Right atrium auricular region (tissue), 2 donors: ENCODE data around the gene ZDHHC21. TPM values are rescaled to one million over a fixed set of nuclear protein-coding genes. Genes with fewer than 3 reads are reported as not detected.

ENCODE experiments used
- DNase-seq: peaks from one replicate; pipeline ENCODE4 v3.0.0-alpha.2; 2019; ENCODE audit warnings: low spot score
- H3K27ac ChIP-seq, 2 donors: fragments of 200-600 bp; sonication (generic); 1 replicate in 1 of 2; 2 replicates in 1 of 2; pipeline ENCODE4 v1.5.1; 2016 to 2019
- H3K27me3 ChIP-seq, 2 donors: fragments of 200-600 bp; sonication (generic); one replicate each; pipeline versions ENCODE4 v1.5.1 to v1.6.0; 2017 to 2019
- H3K36me3 ChIP-seq: fragments of 200-600 bp; sonication (generic); one replicate; pipeline ENCODE4 v1.5.1; 2016
- H3K4me1 ChIP-seq, 2 donors: fragments of 200-600 bp; sonication (generic); one replicate each; pipeline versions ENCODE4 v1.5.1 to v1.6.0; 2017 to 2019
- H3K4me3 ChIP-seq, 2 donors: fragments of 200-600 bp; sonication (generic); 1 replicate in 1 of 2; 2 replicates in 1 of 2; pipeline ENCODE4 v1.5.1; 2017 to 2019; ENCODE audit warnings: mild to moderate bottlenecking in 1 of 2, moderate library complexity in 1 of 2
- H3K9me3 ChIP-seq, 2 donors: fragments of 200-600 bp; sonication (generic); one replicate each; pipeline ENCODE4 v1.5.1; 2019
- CTCF ChIP-seq, 2 donors: fragments of 200-600 bp; sonication (generic); IDR thresholded peaks; one replicate each; pipeline ENCODE4 v1.5.1; 2019; ENCODE audit warnings: antibody characterized with exemption in 2 of 2
- total RNA-seq, 2 donors: library from RNA; depleted of rRNA; stranded (reverse); fragments of >200 nt; gene quantifications; one replicate each; pipeline ENCODE4 v1.1.0, GENCODE V29; 2016

The ZDHHC21 gene
- total RNA-seq, 2 donors from 2014 or later: 8.0 to 12.1 TPM

- no peak for DNase-seq
- Histone ChIP-seq H3K9me3 (no peaks in the 10 kb centered on the region), H3K4me1 (no peaks in the 10 kb centered on the region), H3K27ac (no peak overlapping the region), H3K36me3 (no peaks in the 10 kb centered on the region), H3K27me3 (no peaks in the 10 kb centered on the region), H3K4me3 (no peak overlapping the region)
- TF ChIP-seq CTCF (IDR thresholded peaks at IDR 0.05): no peak
Observed at GRCh38 chr9:14633906-14634565, 59.2 kb downstream of the ZDHHC21 start.

GRCh38 chr9:14633148-14633547 is 60.1 kb downstream of the ZDHHC21 start:
- no peaks in the 10 kb centered on the region for H3K36me3 ChIP-seq
- no peak for DNase-seq
- no peak for TF ChIP-seq CTCF (IDR thresholded peaks at IDR 0.05)
- H3K27ac ChIP-seq: no peak overlapping the region
- no peak overlapping the region for H3K4me3 ChIP-seq
- H3K27me3 ChIP-seq: no peaks in the 10 kb centered on the region
- no peaks in the 10 kb centered on the region for H3K4me1 ChIP-seq
- no peaks in the 10 kb centered on the region for H3K9me3 ChIP-seq

GRCh38 chr9:14627513-14627912 is 65.7 kb downstream of the ZDHHC21 start:
- peaks cover 0 to 6% of the 10 kb centered on the region in 2 donors for H3K4me1 ChIP-seq
- no peak for DNase-seq
- no peak for TF ChIP-seq CTCF (IDR thresholded peaks at IDR 0.05)

GRCh38 chr9:14618836-14619420 is 74.3 kb downstream of the ZDHHC21 start:
- TF ChIP-seq CTCF (IDR thresholded peaks at IDR 0.05): no peak
- Histone ChIP-seq H3K36me3 (no peaks in the 10 kb centered on the region), H3K27ac (no peak overlapping the region), H3K9me3 (no peaks in the 10 kb centered on the region), H3K4me1 (no peaks in the 10 kb centered on the region), H3K27me3 (no peaks in the 10 kb centered on the region), H3K4me3 (no peak overlapping the region)
- no peak for DNase-seq

More at GRCh38 chr9:14627513-14627912, 65.7 kb downstream of the ZDHHC21 start:
- H3K36me3 ChIP-seq: no peaks in the 10 kb centered on the region
- H3K9me3 ChIP-seq: no peaks in the 10 kb centered on the region
- H3K4me3 ChIP-seq: no peak overlapping the region
- no peak overlapping the region for H3K27ac ChIP-seq
- no peaks in the 10 kb centered on the region for H3K27me3 ChIP-seq

GRCh38 chr9:14616188-14616982 is 76.8 kb downstream of the ZDHHC21 start:
- H3K4me3 ChIP-seq: no peak overlapping the region
- H3K4me1 ChIP-seq: no peaks in the 10 kb centered on the region
- no peaks in the 10 kb centered on the region for H3K36me3 ChIP-seq
- DNase-seq: no peak
- H3K27ac ChIP-seq: no peak overlapping the region
- H3K27me3 ChIP-seq: no peaks in the 10 kb centered on the region
- TF ChIP-seq CTCF (IDR thresholded peaks at IDR 0.05): peak; percentile 56 to 75
- no peaks in the 10 kb centered on the region for H3K9me3 ChIP-seq
